ENCODE data around the gene NMRK2.
"Not testable (repeated sequence)": the region's sequence is repeated elsewhere in the genome, so short reads cannot be mapped to it uniquely, and the experiment has no call there.

Gene NMRK2

GRCh38 chr19:3964256-3965194, 31.7 kb downstream of the NMRK2 start:
- H3K4me1 ChIP-seq (ENCODE audit: control insufficient read depth, insufficient read depth, low read length, poor library complexity, severe bottlenecking), result no peaks in the 10 kb centered on the region
- no peak for DNase-seq
- no peaks in the 10 kb centered on the region for H3K27me3 ChIP-seq (replicated peaks; ENCODE audit: control insufficient read depth, insufficient read depth, low read length, poor library complexity, severe bottlenecking)
- no peaks in the 10 kb centered on the region for H3K9me3 ChIP-seq (ENCODE audit: control insufficient read depth, low read length)
- no peak overlapping the region for H3K27ac ChIP-seq (ENCODE audit: insufficient read depth, low read length, poor library complexity, severe bottlenecking)
- H3K36me3 ChIP-seq (ENCODE audit: control insufficient read depth, insufficient read depth, low read length), result peaks cover 60% of the 10 kb centered on the region
- no peak overlapping the region for H3K4me3 ChIP-seq (ENCODE audit: insufficient read depth, low read depth, low read length, poor library complexity, severe bottlenecking)

DNA sequence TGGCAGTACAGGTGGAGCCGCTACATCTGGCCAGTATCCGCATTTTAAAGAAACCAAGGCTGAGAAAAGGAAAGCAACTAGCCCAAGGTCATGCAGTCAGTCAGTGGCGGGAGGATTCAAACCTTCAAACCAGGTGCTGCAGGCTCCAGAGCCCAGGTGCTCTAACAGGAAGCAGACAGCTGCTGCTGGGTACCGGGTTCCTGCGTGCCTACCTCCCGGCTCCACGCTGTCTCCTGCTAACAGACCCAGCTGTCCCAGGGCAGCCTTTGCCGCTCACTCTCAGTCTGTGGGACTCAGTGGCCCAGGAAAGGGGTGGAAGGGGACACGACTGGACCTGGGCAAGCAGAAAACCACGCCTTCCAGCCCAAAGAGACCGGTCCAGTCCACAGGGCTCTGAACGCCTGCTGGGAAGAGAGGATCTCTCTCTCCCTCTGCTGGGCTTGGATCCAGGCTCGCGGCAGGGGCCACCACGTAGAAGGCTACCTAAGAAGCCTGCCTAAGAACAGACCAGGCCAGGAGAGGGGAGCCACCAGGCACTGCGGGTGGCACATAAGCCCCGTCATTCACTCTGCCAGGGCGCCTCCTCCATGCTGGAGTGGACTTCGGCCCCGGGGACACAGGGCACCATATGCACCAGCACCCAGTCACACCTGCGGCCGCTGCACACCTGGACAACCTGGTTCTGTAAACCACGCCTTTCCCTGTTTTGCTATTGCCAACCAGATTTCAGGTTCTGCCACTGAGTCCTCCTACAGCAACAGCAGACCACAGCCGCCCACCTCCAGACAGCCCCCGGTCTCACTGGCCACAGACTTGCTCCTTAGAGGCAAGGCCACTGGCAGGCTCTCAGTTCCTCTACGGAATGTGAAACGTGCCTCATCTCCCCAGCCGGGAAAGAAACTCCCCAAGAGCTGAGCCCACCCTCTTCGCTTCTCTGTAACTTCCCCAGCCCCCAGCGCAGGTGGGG, 33.5 kb downstream of the NMRK2 start:
- no peak overlapping the region for H3K4me3 ChIP-seq (ENCODE audit: insufficient read depth, low read depth, low read length, poor library complexity, severe bottlenecking)
- no peaks in the 10 kb centered on the region for H3K27me3 ChIP-seq (replicated peaks; ENCODE audit: control insufficient read depth, insufficient read depth, low read length, poor library complexity, severe bottlenecking)
- no peaks in the 10 kb centered on the region for H3K9me3 ChIP-seq (ENCODE audit: control insufficient read depth, low read length)
- DNase-seq, result no peak
- peaks cover 42% of the 10 kb centered on the region for H3K36me3 ChIP-seq (ENCODE audit: control insufficient read depth, insufficient read depth, low read length)
- H3K4me1 ChIP-seq (ENCODE audit: control insufficient read depth, insufficient read depth, low read length, poor library complexity, severe bottlenecking), result peaks cover 13% of the 10 kb centered on the region
- no peak overlapping the region for H3K27ac ChIP-seq (ENCODE audit: insufficient read depth, low read length, poor library complexity, severe bottlenecking)

DNA sequence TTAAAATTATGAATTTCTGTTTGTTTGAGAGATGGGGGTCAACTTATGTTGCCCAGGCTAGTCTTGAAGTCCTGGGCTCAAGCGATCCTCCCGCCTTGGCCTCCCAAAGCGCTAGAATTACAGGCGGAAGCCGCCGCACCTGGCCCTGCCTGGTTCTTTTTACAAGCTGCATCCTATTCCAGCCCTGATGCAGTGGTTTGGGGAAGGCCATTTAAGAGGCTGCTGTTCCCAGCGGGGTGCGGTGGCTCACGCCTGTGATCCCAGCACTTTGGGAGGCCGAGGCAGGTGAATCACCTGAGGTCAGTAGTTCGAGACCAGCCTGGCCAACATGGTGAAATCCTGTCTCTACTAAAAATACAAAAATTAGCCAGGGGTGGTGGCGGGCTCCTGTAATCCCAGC, 35.1 kb downstream of the NMRK2 start:
- Histone ChIP-seq H3K36me3 (ENCODE audit: control insufficient read depth, insufficient read depth, low read length) (peaks cover 36% of the 10 kb centered on the region), H3K4me1 (ENCODE audit: control insufficient read depth, insufficient read depth, low read length, poor library complexity, severe bottlenecking) (peaks cover 15% of the 10 kb centered on the region)
- H3K9me3 ChIP-seq (ENCODE audit: control insufficient read depth, low read length); H3K4me3 ChIP-seq (ENCODE audit: insufficient read depth, low read depth, low read length, poor library complexity, severe bottlenecking); H3K27ac ChIP-seq (ENCODE audit: insufficient read depth, low read length, poor library complexity, severe bottlenecking); H3K27me3 ChIP-seq (replicated peaks; ENCODE audit: control insufficient read depth, insufficient read depth, low read length, poor library complexity, severe bottlenecking); DNase-seq: not testable (repeated sequence)

GRCh38 chr19:3968556-3969434, 35.9 kb downstream of the NMRK2 start:
- DNase-seq, result no peak
- H3K27me3 ChIP-seq (replicated peaks; ENCODE audit: control insufficient read depth, insufficient read depth, low read length, poor library complexity, severe bottlenecking), result no peaks in the 10 kb centered on the region
- H3K4me1 ChIP-seq (ENCODE audit: control insufficient read depth, insufficient read depth, low read length, poor library complexity, severe bottlenecking), result peaks cover 15% of the 10 kb centered on the region
- H3K36me3 ChIP-seq (ENCODE audit: control insufficient read depth, insufficient read depth, low read length), result peaks cover 28% of the 10 kb centered on the region
- no peak overlapping the region for H3K27ac ChIP-seq (ENCODE audit: insufficient read depth, low read length, poor library complexity, severe bottlenecking)
- no peaks in the 10 kb centered on the region for H3K9me3 ChIP-seq (ENCODE audit: control insufficient read depth, low read length)
- no peak overlapping the region for H3K4me3 ChIP-seq (ENCODE audit: insufficient read depth, low read depth, low read length, poor library complexity, severe bottlenecking)

- Histone ChIP-seq H3K36me3 (ENCODE audit: control insufficient read depth, insufficient read depth, low read length) (peaks cover 21% of the 10 kb centered on the region), H3K27me3 (replicated peaks; ENCODE audit: control insufficient read depth, insufficient read depth, low read length, poor library complexity, severe bottlenecking) (no peaks in the 10 kb centered on the region), H3K27ac (ENCODE audit: insufficient read depth, low read length, poor library complexity, severe bottlenecking) (peak overlapping the region; percentile 70), H3K4me3 (ENCODE audit: insufficient read depth, low read depth, low read length, poor library complexity, severe bottlenecking) (peak overlapping the region; percentile 76), H3K9me3 (ENCODE audit: control insufficient read depth, low read length) (no peaks in the 10 kb centered on the region), H3K4me1 (ENCODE audit: control insufficient read depth, insufficient read depth, low read length, poor library complexity, severe bottlenecking) (peaks cover 15% of the 10 kb centered on the region)
- no peak for DNase-seq
Measured at GRCh38 chr19:3969435-3970312, 36.8 kb downstream of the NMRK2 start.

DNA sequence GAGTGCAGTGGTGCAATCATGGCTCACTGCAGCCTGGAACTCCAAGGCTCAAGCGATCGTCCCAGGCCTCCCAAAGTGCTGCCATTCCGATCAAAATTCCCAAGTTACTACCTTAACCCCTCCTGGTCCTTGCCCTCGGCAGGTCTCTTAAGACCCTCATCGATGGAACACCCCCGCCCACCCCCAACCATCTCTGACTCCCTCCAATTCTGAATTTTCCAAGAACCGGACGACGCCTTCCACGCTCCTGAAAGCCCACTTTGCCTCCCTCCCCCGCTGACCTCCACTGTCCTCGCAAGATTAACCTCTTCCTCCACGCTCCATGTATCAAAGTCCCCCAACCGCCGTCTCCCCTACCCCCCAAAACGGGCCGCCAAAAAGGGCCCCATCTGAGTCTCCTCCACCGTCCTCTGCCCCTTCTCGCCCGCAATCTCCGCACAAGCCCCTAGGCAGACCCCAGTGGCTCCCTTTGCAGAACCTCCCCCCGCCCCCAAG, 37.5 kb downstream of the NMRK2 start:
- H3K27ac ChIP-seq (ENCODE audit: insufficient read depth, low read length, poor library complexity, severe bottlenecking), result peak overlapping the region; percentile 70
- no peak for DNase-seq
- H3K9me3 ChIP-seq (ENCODE audit: control insufficient read depth, low read length), result no peaks in the 10 kb centered on the region
- H3K36me3 ChIP-seq (ENCODE audit: control insufficient read depth, insufficient read depth, low read length), result peaks cover 14% of the 10 kb centered on the region
- no peaks in the 10 kb centered on the region for H3K27me3 ChIP-seq (replicated peaks; ENCODE audit: control insufficient read depth, insufficient read depth, low read length, poor library complexity, severe bottlenecking)
- H3K4me3 ChIP-seq (ENCODE audit: insufficient read depth, low read depth, low read length, poor library complexity, severe bottlenecking), result peak overlapping the region; percentile 76
- peaks cover 15% of the 10 kb centered on the region for H3K4me1 ChIP-seq (ENCODE audit: control insufficient read depth, insufficient read depth, low read length, poor library complexity, severe bottlenecking)

GRCh38 chr19:3970808-3971598, 38.1 kb downstream of the NMRK2 start, which contains the start of gene DAPK3:
Gene DAPK3 (minus strand): TSS chr19:3971099. CDS start chr19:3969735, 1,364 bp downstream.
- Histone ChIP-seq H3K9me3 (ENCODE audit: control insufficient read depth, low read length) (no peaks in the 10 kb centered on the region), H3K4me1 (ENCODE audit: control insufficient read depth, insufficient read depth, low read length, poor library complexity, severe bottlenecking) (peaks cover 15% of the 10 kb centered on the region), H3K27me3 (replicated peaks; ENCODE audit: control insufficient read depth, insufficient read depth, low read length, poor library complexity, severe bottlenecking) (no peaks in the 10 kb centered on the region), H3K36me3 (ENCODE audit: control insufficient read depth, insufficient read depth, low read length) (peaks cover 17% of the 10 kb centered on the region), H3K4me3 (ENCODE audit: insufficient read depth, low read depth, low read length, poor library complexity, severe bottlenecking) (peak within 1 kb of the TSS; percentile 76), H3K27ac (ENCODE audit: insufficient read depth, low read length, poor library complexity, severe bottlenecking) (peak within 1 kb of the TSS; percentile 70)
- peak; percentile 76 to 86 (median 78) for DNase-seq

GRCh38 chr19:3975144-3975543, 42.3 kb downstream of the NMRK2 start:
- no peak overlapping the region for H3K27ac ChIP-seq (ENCODE audit: insufficient read depth, low read length, poor library complexity, severe bottlenecking)
- H3K36me3 ChIP-seq (ENCODE audit: control insufficient read depth, insufficient read depth, low read length), result peaks cover 45% of the 10 kb centered on the region
- H3K4me1 ChIP-seq (ENCODE audit: control insufficient read depth, insufficient read depth, low read length, poor library complexity, severe bottlenecking), result peaks cover 9% of the 10 kb centered on the region
- H3K4me3 ChIP-seq (ENCODE audit: insufficient read depth, low read depth, low read length, poor library complexity, severe bottlenecking), result no peak overlapping the region
- H3K9me3 ChIP-seq (ENCODE audit: control insufficient read depth, low read length), result no peaks in the 10 kb centered on the region
- DNase-seq, result no peak
- H3K27me3 ChIP-seq (replicated peaks; ENCODE audit: control insufficient read depth, insufficient read depth, low read length, poor library complexity, severe bottlenecking), result no peaks in the 10 kb centered on the region

Measured in effector memory CD4-positive, alpha-beta T cell (primary cell).